Embryonic facial prominence (tissue), 1 donor: Measurements from ENCODE around the gene MED13L.

Experiments used
- DNase-seq: peaks from one replicate; pipeline ENCODE4 v3.0.0-alpha.2; 2016; ENCODE audit errors: extremely low spot score

The MED13L gene

GRCh38 chr12:115973968-115974724, 303.3 kb downstream of the MED13L start:
- no peak for DNase-seq

GRCh38 chr12:115973066-115973465, 304.4 kb downstream of the MED13L start:
- DNase-seq: no peak

- DNase-seq: no peak
Observed at GRCh38 chr12:115972241-115972640, 305.3 kb downstream of the MED13L start.

GRCh38 chr12:115968211-115968610, 309.3 kb downstream of the MED13L start:
- DNase-seq: no peak

GRCh38 chr12:115966376-115966775, 311.1 kb downstream of the MED13L start:
- no peak for DNase-seq

GRCh38 chr12:115964626-115965025, 312.9 kb downstream of the MED13L start:
- no peak for DNase-seq

- DNase-seq: no peak
Observed at GRCh38 chr12:115964214-115964613, 313.3 kb downstream of the MED13L start.

GRCh38 chr12:115962216-115962615, 315.3 kb downstream of the MED13L start:
- DNase-seq: no peak

GRCh38 chr12:115960868-115961802, 316.4 kb downstream of the MED13L start:
- no peak for DNase-seq

- no peak for DNase-seq
Observed at GRCh38 chr12:115957686-115958290, 319.7 kb downstream of the MED13L start.

- no peak for DNase-seq
Observed at GRCh38 chr12:115956659-115957058, 320.8 kb downstream of the MED13L start.

- no peak for DNase-seq
Observed at GRCh38 chr12:115956236-115956635, 321.3 kb downstream of the MED13L start.

GRCh38 chr12:115953450-115953849, 324.0 kb downstream of the MED13L start:
- DNase-seq: no peak

- no peak for DNase-seq
Observed at GRCh38 chr12:115953031-115953430, 324.5 kb downstream of the MED13L start.

GRCh38 chr12:115950959-115951358, 326.5 kb downstream of the MED13L start:
- DNase-seq: no peak

GRCh38 chr12:115949675-115950074, 327.8 kb downstream of the MED13L start:
- DNase-seq: no peak

GRCh38 chr12:115947696-115948062, 329.8 kb downstream of the MED13L start:
- DNase-seq: no peak

- DNase-seq: no peak
Observed at GRCh38 chr12:115946867-115947695, 330.4 kb downstream of the MED13L start.

- no peak for DNase-seq
Observed at GRCh38 chr12:115946092-115946491, 331.4 kb downstream of the MED13L start.

- no peak for DNase-seq
Observed at GRCh38 chr12:115945491-115945885, 332.0 kb downstream of the MED13L start.

GRCh38 chr12:115944837-115945490, 332.5 kb downstream of the MED13L start:
- DNase-seq: no peak
